Measurements from ENCODE around the gene HPCAL1.

DNA sequence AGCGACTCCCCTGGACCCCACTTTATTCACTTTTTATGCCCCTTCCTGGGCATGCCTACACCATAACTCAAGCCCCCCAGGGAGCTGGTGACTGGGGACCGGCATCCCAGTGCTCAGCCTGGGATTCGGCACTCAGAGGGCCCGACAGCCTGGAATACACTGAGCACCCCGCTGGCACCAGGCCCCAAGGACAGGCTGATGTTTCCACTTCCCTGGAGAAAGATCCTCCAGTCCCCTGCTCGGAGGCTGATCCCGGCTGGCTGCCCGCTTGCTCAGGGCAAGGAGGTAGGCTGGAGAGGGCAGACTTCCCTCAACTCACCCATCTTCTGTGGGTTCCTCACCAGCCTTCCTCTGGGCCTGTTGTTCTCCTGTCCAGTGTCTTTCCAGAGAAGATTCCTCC, 108.9 kb downstream of the HPCAL1 start:
- TF ChIP-seq, protein P1, sequence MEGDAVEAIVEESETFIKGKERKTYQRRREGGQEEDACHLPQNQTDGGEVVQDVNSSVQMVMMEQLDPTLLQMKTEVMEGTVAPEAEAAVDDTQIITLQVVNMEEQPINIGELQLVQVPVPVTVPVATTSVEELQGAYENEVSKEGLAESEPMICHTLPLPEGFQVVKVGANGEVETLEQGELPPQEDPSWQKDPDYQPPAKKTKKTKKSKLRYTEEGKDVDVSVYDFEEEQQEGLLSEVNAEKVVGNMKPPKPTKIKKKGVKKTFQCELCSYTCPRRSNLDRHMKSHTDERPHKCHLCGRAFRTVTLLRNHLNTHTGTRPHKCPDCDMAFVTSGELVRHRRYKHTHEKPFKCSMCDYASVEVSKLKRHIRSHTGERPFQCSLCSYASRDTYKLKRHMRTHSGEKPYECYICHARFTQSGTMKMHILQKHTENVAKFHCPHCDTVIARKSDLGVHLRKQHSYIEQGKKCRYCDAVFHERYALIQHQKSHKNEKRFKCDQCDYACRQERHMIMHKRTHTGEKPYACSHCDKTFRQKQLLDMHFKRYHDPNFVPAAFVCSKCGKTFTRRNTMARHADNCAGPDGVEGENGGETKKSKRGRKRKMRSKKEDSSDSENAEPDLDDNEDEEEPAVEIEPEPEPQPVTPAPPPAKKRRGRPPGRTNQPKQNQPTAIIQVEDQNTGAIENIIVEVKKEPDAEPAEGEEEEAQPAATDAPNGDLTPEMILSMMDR (conservative IDR thresholded peaks at IDR 0.05; ENCODE audit: low read depth, low read length), result no peak
- TF ChIP-seq EZH2phosphoT487 (IDR thresholded peaks at IDR 0.05; ENCODE audit: borderline replicate concordance, low read length), result no peak
